Sigmoid colon (tissue), 7 donors: ENCODE data around the gene PARD3. TPM values are rescaled to one million over a fixed set of nuclear protein-coding genes. Genes with fewer than 3 reads are reported as not detected.

ENCODE experiments used
- DNase-seq: peaks from one replicate; pipeline ENCODE4 v3.0.0-alpha.2; 2019
- H3K27ac ChIP-seq, 4 donors: fragments of 200-600 bp; sonication (generic); one replicate each; pipeline ENCODE4 v1.5.1; 2016 to 2019; ENCODE audit warnings: mild to moderate bottlenecking in 1 of 4
- H3K27me3 ChIP-seq, 3 donors: fragments of 200-600 bp; sonication (generic); one replicate each; pipeline ENCODE4 v1.5.1; 2019; ENCODE audit warnings: mild to moderate bottlenecking in 1 of 3
- H3K36me3 ChIP-seq, 4 donors: fragments of 200-600 bp; sonication (generic); one replicate each; pipeline ENCODE4 v1.5.1; 2016 to 2019
- H3K4me1 ChIP-seq, 4 donors: fragments of 200-600 bp; sonication (generic); one replicate each; pipeline ENCODE4 v1.5.1; 2017 to 2019
- H3K4me3 ChIP-seq, 4 donors: fragments of 200-600 bp; sonication (generic); one replicate each; pipeline ENCODE4 v1.5.1; 2017 to 2019; ENCODE audit warnings: mild to moderate bottlenecking in 2 of 4, moderate library complexity in 1 of 4
- H3K9me3 ChIP-seq, 4 donors: fragments of 200-600 bp in 3 of 4; sonication (generic) in 3 of 4; one replicate each; pipeline versions ENCODE4 v1.5.1 to v1.6.1; 2013 to 2019
- EP300 ChIP-seq, 4 donors: sonication (generic); formaldehyde crosslinking; IDR thresholded peaks; one replicate each; pipeline ENCODE4 v1.6.1; 2017; ENCODE audit warnings: antibody characterized with exemption in 4 of 4
- POLR2A ChIP-seq, 2 donors: fragments of 450-650 bp; IDR thresholded peaks; one replicate each; pipeline ENCODE4 v1.6.1; 2016; ENCODE audit warnings: antibody characterized with exemption in 2 of 2, mild to moderate bottlenecking in 2 of 2, moderate library complexity in 2 of 2
- POLR2AphosphoS5 ChIP-seq, 4 donors: sonication (generic); formaldehyde crosslinking; IDR thresholded peaks; one replicate each; pipeline ENCODE4 v1.6.1; 2017; ENCODE audit warnings: antibody characterized with exemption in 4 of 4
- WGBS, 2 donors: extraction: QIAGEN DNeasy Blood & Tissue Kit; methylation state at CpG; one replicate each; pipeline ENCODE4 v1.1.7; 2013; 5-methylcytosine and 5-hydroxymethylcytosine counted together
- intact Hi-C: fragments of 100-400 bp; cut with DNase I; formaldehyde crosslinking; loops from one replicate; pipeline ENCODE4 v1.15.1; 2023
- polyA plus RNA-seq, 3 donors: library from polyadenylated mRNA; stranded (reverse); fragments of 200-250 nt; gene quantifications; one replicate each; pipeline ENCODE4 v1.2.3, GENCODE V29; 2013
- total RNA-seq, 4 donors: library from RNA; depleted of rRNA; stranded (reverse); fragments of >200 nt; gene quantifications; one replicate each; pipeline ENCODE4 v1.1.0, GENCODE V29; 2016
- TF ChIP-seq, protein P1 (sequence below), 4 experiments: fragments of 450-650 bp in 3 of 4; fragments of 200-600 bp in 1 of 4; IDR thresholded peaks; one replicate each; pipeline ENCODE4 v1.5.1; 2016 to 2019; ENCODE audit warnings: antibody characterized with exemption in 4 of 4, mild to moderate bottlenecking in 3 of 4, moderate library complexity in 2 of 4
- donor health status: healthy with polysubstance abuse.
- donor health status: Bipolar disorder and iron deficiency.
- donor health status: healthy.

The PARD3 gene
- total and polyA plus RNA-seq, 7 donors, result 17.5 to 96.4 (median 75.9) TPM

DNA sequence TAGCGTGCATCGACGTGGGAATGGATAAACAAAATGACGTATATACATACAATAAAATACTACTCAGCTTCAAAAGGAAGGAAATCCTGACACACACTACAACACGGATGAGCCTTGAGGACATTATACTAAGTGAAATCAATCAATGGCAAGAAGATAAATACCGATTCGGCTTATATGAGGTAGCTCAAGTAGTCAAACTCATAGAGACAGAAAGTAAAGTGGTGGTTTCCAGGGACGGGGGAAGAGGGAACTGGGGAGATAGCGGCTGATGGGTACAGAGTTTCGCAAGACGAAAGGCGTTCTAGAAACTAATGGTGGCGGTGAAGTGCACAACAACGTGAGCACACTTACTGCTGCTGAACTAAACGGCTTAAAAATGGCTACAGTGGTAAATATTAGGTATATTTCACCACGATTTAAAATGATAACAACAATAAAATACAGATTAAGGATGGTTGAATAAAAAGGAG, 516.7 kb downstream of the PARD3 start:
- H3K4me1 ChIP-seq, result peaks cover 0 to 9% (median 3%) of the 10 kb centered on the region in 4 donors
- no peak overlapping the region for H3K4me3 ChIP-seq
- 88% methylated on average over 16 of the region's 16 CpGs for WGBS, 2 donors
- TF ChIP-seq POLR2A (IDR thresholded peaks at IDR 0.05) (no peak), EP300 (IDR thresholded peaks at IDR 0.05) (no peak), POLR2AphosphoS5 (IDR thresholded peaks at IDR 0.05) (no peak)
- TF ChIP-seq, protein P1, sequence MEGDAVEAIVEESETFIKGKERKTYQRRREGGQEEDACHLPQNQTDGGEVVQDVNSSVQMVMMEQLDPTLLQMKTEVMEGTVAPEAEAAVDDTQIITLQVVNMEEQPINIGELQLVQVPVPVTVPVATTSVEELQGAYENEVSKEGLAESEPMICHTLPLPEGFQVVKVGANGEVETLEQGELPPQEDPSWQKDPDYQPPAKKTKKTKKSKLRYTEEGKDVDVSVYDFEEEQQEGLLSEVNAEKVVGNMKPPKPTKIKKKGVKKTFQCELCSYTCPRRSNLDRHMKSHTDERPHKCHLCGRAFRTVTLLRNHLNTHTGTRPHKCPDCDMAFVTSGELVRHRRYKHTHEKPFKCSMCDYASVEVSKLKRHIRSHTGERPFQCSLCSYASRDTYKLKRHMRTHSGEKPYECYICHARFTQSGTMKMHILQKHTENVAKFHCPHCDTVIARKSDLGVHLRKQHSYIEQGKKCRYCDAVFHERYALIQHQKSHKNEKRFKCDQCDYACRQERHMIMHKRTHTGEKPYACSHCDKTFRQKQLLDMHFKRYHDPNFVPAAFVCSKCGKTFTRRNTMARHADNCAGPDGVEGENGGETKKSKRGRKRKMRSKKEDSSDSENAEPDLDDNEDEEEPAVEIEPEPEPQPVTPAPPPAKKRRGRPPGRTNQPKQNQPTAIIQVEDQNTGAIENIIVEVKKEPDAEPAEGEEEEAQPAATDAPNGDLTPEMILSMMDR (IDR thresholded peaks at IDR 0.05), result no peak
- intact Hi-C loops, result no loop called here
- H3K27ac ChIP-seq, result no peak overlapping the region
- no peaks in the 10 kb centered on the region for H3K27me3 ChIP-seq
- DNase-seq, result no peak
- no peaks in the 10 kb centered on the region for H3K36me3 ChIP-seq
- no peaks in the 10 kb centered on the region for H3K9me3 ChIP-seq

DNA sequence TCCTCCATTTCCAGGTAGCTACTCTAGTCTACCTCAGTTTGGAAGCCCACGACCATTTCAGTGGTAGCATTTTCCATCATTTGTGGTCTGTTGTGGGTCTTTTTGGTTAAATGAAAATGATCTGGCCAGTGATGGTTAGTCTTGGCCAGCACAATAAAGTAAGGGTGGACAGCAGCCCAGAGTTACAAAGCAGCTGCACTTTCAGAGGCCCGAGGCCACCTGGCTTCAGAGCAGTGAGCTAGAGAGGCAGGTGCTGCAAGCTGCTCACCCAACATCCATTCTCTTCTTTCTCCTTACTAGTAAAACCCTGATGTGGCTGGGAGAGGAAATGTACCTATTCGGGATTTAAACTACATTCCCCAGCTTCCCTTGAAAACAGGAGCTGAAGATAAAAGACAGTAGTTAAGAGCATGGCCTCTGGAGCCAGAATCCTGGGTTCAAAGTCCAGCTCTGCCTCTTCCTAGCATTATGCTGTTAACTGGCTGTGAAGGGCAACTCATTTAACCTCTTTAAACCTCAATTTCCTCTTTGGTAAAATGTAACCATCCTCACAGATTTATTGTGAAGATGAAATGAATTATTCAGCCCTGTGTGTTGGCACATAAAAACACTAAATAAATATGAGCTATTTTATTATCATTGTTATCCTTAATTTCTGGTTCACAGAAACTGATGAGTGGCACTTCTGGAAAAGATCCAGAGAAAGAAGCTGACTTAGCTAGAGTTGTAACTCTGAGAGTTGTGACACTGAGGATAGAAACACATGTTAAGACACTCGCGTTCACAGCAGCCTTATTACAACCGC, 517.4 kb downstream of the PARD3 start:
- intact Hi-C loops, result no loop called here
- H3K4me3 ChIP-seq, result no peak overlapping the region
- WGBS, 2 donors, result 54 to 62% methylated on average over 6 of the region's 6 CpGs

DNA sequence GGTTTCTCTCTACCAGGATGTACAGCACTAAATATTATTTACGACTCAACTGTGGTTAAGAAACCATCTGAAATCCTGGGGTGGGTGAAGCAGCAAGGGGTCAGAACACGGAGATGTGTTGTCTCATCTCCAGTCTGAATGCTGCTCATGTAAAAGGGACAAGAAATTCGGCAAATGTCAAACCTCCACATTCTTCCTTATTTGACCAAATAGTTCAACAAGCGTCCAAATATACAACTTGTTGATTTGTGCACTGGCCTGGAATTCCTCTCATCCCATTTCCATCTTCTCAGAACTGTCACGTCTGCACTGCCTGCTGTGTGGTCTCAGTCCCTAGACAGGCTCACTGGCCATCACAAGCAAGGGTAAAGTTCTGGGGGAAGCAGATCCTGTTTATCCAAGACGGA, 520.0 kb downstream of the PARD3 start:
- no peak overlapping the region for H3K4me3 ChIP-seq
- TF ChIP-seq POLR2AphosphoS5 (IDR thresholded peaks at IDR 0.05) (peak in 1 of 4 donors; percentile 25), EP300 (IDR thresholded peaks at IDR 0.05) (no peak), POLR2A (IDR thresholded peaks at IDR 0.05) (no peak)
- 62 to 88% methylated on average over 6 of the region's 6 CpGs for WGBS, 2 donors
- H3K4me1 ChIP-seq, result peaks cover 0 to 17% (median 11%) of the 10 kb centered on the region in 4 donors
- H3K9me3 ChIP-seq, result no peaks in the 10 kb centered on the region
- no peak for DNase-seq
- H3K36me3 ChIP-seq, result no peaks in the 10 kb centered on the region
- H3K27ac ChIP-seq, result peak overlapping the region in 1 of 4 donors; percentile 13
- no peaks in the 10 kb centered on the region for H3K27me3 ChIP-seq
- intact Hi-C loops, result no loop called here

More for the DNA sequence above, 517.4 kb downstream of the PARD3 start:
- H3K4me1 ChIP-seq, result peaks cover 0 to 9% (median 3%) of the 10 kb centered on the region in 4 donors
- H3K27ac ChIP-seq, result no peak overlapping the region
- no peaks in the 10 kb centered on the region for H3K27me3 ChIP-seq
- TF ChIP-seq POLR2A (IDR thresholded peaks at IDR 0.05) (no peak), POLR2AphosphoS5 (IDR thresholded peaks at IDR 0.05) (no peak), EP300 (IDR thresholded peaks at IDR 0.05) (no peak)
- TF ChIP-seq, protein P1 (IDR thresholded peaks at IDR 0.05), result no peak
- no peak for DNase-seq
- no peaks in the 10 kb centered on the region for H3K9me3 ChIP-seq
- H3K36me3 ChIP-seq, result no peaks in the 10 kb centered on the region

DNA sequence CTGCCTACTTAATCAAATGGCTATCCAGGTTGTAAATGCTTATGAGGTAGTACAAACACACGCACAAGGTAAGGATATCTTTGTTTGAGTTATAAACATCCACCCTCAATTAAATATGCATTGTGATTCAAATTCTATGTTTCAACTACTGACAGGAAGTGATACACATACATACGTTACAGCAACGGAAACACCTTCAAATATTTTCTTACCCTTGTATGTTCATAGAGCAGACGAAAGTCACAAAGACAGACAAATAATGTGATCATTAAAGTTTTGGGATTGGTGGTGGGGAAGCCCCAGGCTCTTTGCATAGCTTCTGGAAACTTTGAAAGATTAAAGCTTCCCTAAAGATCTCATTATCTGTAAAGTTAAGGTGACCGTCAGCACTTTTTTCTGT, 521.0 kb downstream of the PARD3 start:
- DNase-seq, result no peak
- Histone ChIP-seq H3K27ac (no peak overlapping the region), H3K4me1 (peaks cover 0 to 17% (median 11%) of the 10 kb centered on the region in 4 donors), H3K4me3 (no peak overlapping the region), H3K9me3 (no peaks in the 10 kb centered on the region), H3K36me3 (no peaks in the 10 kb centered on the region), H3K27me3 (no peaks in the 10 kb centered on the region)
- TF ChIP-seq, protein P1 (IDR thresholded peaks at IDR 0.05), result no peak
- TF ChIP-seq POLR2A (IDR thresholded peaks at IDR 0.05), result no peak
- no peak for TF ChIP-seq EP300 (IDR thresholded peaks at IDR 0.05)
- no peak for TF ChIP-seq POLR2AphosphoS5 (IDR thresholded peaks at IDR 0.05)
- WGBS, 2 donors, result 72 to 73% methylated on average over 5 of the region's 5 CpGs
- intact Hi-C loops, result no loop called here

DNA sequence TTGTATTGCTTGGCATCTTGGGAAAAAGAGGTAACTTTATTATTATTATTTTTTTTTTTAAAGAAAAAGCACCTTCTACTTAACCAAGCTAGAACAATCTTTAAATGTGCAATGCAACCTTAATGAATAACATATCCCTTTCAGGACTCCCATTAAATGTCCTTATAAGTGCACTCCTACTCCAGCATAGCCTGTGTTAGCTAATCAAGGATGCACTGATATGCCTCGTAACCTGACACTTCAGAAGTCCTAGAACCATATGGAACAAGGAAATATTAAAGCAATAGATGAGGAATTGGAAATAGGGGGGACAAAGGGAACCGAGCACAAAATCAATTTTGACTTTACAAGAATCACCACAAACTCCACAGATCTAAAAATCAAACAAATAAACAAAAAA, 522.4 kb downstream of the PARD3 start:
- intact Hi-C loops, result no loop called here
- no peaks in the 10 kb centered on the region for H3K27me3 ChIP-seq
- WGBS, 2 donors, result 94% methylated on average over 2 of the region's 2 CpGs
- peaks cover 0 to 17% (median 11%) of the 10 kb centered on the region in 4 donors for H3K4me1 ChIP-seq
- no peak overlapping the region for H3K27ac ChIP-seq
- no peak for DNase-seq
- no peaks in the 10 kb centered on the region for H3K9me3 ChIP-seq
- no peaks in the 10 kb centered on the region for H3K36me3 ChIP-seq
- no peak overlapping the region for H3K4me3 ChIP-seq
- TF ChIP-seq, protein P1 (IDR thresholded peaks at IDR 0.05), result no peak
- TF ChIP-seq POLR2A (IDR thresholded peaks at IDR 0.05) (no peak), POLR2AphosphoS5 (IDR thresholded peaks at IDR 0.05) (no peak), EP300 (IDR thresholded peaks at IDR 0.05) (no peak)
